OCI-LY1 (cell line): ENCODE results near the gene SLC49A3.

ENCODE experiments used
- CTCF ChIP-seq: fragments of 200-600 bp; sonication (generic), shearing (Covaris generic); IDR thresholded peaks from 2 replicates; pipeline ENCODE4 v1.5.1; 2017; ENCODE audit warnings: mild to moderate bottlenecking, antibody characterized with exemption, low read length, moderate library complexity, mixed read lengths
- EZH2 ChIP-seq: fragments of 200-600 bp; sonication (generic), shearing (Covaris generic); IDR thresholded peaks from 2 replicates; pipeline ENCODE4 v1.8.0; 2017; ENCODE audit warnings: borderline replicate concordance, mixed run types, mild to moderate bottlenecking, antibody characterized with exemption, low read length, moderate library complexity, mixed read lengths

GRCh38 chr4:675036-675882 lies 13.7 kb downstream of the SLC49A3 start:
- TF ChIP-seq CTCF (no peak), EZH2 (no peak)
